Esophagus squamous epithelium (tissue), 5 donors: Measurements from ENCODE around the gene SLC43A2. TPM values are rescaled to one million over a fixed set of nuclear protein-coding genes. Genes with fewer than 3 reads are reported as not detected.
A peak's percentile ranks its signal among the peaks of the same experiment; 100 is the strongest.

Source experiments
- DNase-seq: peaks from one replicate; lab custom pipeline; 2025; lab: John Stamatoyannopoulos, UW
- H3K27ac ChIP-seq, 4 donors: fragments of 200-600 bp; sonication (generic); one replicate each; pipeline ENCODE4 v1.5.1; 2016 to 2019; ENCODE audit warnings: mild to moderate bottlenecking in 1 of 4
- H3K27me3 ChIP-seq, 4 donors: fragments of 200-600 bp; sonication (generic); 1 replicate in 3 of 4; 2 replicates in 1 of 4; pipeline versions ENCODE4 v1.5.1 to v1.6.0; 2017 to 2021; ENCODE audit warnings: antibody characterized with exemption in 1 of 4
- H3K36me3 ChIP-seq, 3 donors: fragments of 200-600 bp; sonication (generic); one replicate each; pipeline ENCODE4 v1.5.1; 2016 to 2019
- H3K4me1 ChIP-seq, 3 donors: fragments of 200-600 bp; sonication (generic); one replicate each; pipeline ENCODE4 v1.5.1; 2017 to 2019
- H3K4me3 ChIP-seq, 4 donors: fragments of 200-600 bp; sonication (generic); 1 replicate in 3 of 4; 2 replicates in 1 of 4; pipeline ENCODE4 v1.5.1; 2016 to 2019; ENCODE audit warnings: mild to moderate bottlenecking in 2 of 4, moderate library complexity in 1 of 4
- H3K9me3 ChIP-seq, 3 donors: fragments of 200-600 bp; sonication (generic); one replicate each; pipeline ENCODE4 v1.5.1; 2016 to 2019
- POLR2A ChIP-seq, 4 donors: fragments of 450-650 bp; IDR thresholded peaks; one replicate each; pipeline ENCODE4 v1.6.1; 2017; ENCODE audit warnings: antibody characterized with exemption in 4 of 4, mild to moderate bottlenecking in 4 of 4, moderate library complexity in 3 of 4
- WGBS, 2 donors: methylation state at CpG; one replicate each; pipeline ENCODE4 v1.1.5; 2018; 5-methylcytosine and 5-hydroxymethylcytosine counted together
- intact Hi-C: fragments of 100-400 bp; cut with DNase I; formaldehyde crosslinking; loops from one replicate; pipeline ENCODE4 v1.15.0; 2022
- total RNA-seq, 4 donors: library from RNA; depleted of rRNA; stranded (reverse); fragments of >200 nt; gene quantifications; one replicate each; pipeline ENCODE4 v1.1.0, GENCODE V29; 2016
- TF ChIP-seq, protein P1 (sequence below), 6 experiments: fragments of 450-650 bp in 4 of 6; fragments of 200-600 bp in 2 of 6; sonication (generic) in 2 of 6; IDR thresholded peaks; one replicate each; pipeline ENCODE4 v1.5.1; 2016 to 2019; ENCODE audit warnings: antibody characterized with exemption in 6 of 6, mild to moderate bottlenecking in 4 of 6, moderate library complexity in 4 of 6
- donor health status: DM: yes; HTN: yes; CAD: no.

SLC43A2 gene
- total RNA-seq, 4 donors from 2014 or later: 2.5 to 12.4 (median 5.3) TPM

GRCh38 chr17:1649844-1650501 lies 21.3 kb upstream of the SLC43A2 start, which contains the start of gene RILP:
Gene RILP (minus strand): TSS chr17:1649866. CDS start chr17:1649804, 62 bp downstream.
- Histone ChIP-seq H3K27me3 (no peaks in the 10 kb centered on the region), H3K4me3 (peak within 1 kb of the TSS; percentile 49 to 86 (median 69)), H3K27ac (peak within 1 kb of the TSS; percentile 90 to 100 (median 96)), H3K4me1 (peaks cover 31 to 68% (median 32%) of the 10 kb centered on the region in 3 donors), H3K36me3 (peaks cover 39 to 57% (median 43%) of the 10 kb centered on the region in 3 donors), H3K9me3 (no peaks in the 10 kb centered on the region)
- TF ChIP-seq POLR2A (IDR thresholded peaks at IDR 0.05): peak in 1 of 4 donors; percentile 10
- TF ChIP-seq, protein P1, sequence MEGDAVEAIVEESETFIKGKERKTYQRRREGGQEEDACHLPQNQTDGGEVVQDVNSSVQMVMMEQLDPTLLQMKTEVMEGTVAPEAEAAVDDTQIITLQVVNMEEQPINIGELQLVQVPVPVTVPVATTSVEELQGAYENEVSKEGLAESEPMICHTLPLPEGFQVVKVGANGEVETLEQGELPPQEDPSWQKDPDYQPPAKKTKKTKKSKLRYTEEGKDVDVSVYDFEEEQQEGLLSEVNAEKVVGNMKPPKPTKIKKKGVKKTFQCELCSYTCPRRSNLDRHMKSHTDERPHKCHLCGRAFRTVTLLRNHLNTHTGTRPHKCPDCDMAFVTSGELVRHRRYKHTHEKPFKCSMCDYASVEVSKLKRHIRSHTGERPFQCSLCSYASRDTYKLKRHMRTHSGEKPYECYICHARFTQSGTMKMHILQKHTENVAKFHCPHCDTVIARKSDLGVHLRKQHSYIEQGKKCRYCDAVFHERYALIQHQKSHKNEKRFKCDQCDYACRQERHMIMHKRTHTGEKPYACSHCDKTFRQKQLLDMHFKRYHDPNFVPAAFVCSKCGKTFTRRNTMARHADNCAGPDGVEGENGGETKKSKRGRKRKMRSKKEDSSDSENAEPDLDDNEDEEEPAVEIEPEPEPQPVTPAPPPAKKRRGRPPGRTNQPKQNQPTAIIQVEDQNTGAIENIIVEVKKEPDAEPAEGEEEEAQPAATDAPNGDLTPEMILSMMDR (IDR thresholded peaks at IDR 0.05): no peak
- WGBS, 2 donors: 20 to 36% methylated on average over 5 to 7 of the region's 23 CpGs
- DNase-seq: no peak
- intact Hi-C loops: no loop called here

DNA sequence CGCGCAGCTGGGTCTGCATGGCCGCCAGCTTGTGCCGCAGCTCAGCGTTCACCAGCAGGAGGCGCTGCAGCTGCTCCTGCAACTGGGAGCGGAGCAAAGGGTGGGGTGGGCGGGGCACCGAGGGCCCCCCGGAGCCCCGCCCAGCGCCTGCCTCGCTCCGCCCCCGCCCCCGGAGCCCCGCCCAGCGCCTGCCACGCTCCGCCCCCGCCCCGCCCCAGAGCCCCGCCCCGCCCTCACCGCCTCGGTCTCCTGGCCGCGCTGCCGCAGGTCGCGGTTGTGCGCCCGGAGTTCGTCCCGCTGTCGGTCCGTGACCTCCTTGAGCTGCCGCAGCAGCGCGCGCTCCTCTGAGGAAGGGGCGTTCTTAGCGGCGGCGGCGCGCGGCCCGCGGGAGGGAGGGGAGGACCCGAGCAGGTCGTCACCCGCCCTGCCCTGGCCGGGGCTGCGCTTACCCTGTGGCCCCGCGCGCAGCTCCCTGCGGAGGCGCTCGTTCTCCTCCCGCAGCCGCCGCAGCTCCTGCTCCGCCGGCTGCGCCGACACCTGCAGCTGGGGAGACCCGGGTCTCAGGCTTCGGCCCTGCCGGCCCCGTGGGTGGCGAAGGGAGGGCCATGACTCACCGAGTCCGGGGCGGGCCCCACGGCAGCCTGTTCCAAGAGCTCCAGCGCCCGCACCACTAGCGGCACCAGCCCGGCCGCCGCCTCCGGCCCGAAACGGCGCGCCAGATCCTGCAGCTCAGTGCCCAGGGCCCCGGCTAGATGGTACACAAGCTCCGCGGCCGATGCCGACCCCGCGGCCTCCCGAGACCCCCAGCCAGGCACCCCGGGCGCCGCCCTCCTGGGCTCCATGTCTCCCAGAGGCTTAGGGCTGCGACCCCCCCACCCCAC lies 20.6 kb upstream of the SLC43A2 start:
- Histone ChIP-seq H3K4me1 (peaks cover 34 to 76% (median 37%) of the 10 kb centered on the region in 3 donors), H3K36me3 (peaks cover 34 to 50% (median 35%) of the 10 kb centered on the region in 3 donors), H3K27ac (peak overlapping the region; percentile 90 to 100 (median 96)), H3K4me3 (peak overlapping the region; percentile 49 to 86 (median 69)), H3K27me3 (no peaks in the 10 kb centered on the region), H3K9me3 (no peaks in the 10 kb centered on the region)
- DNase-seq: no peak
- intact Hi-C loops: no loop called here
- TF ChIP-seq, protein P1 (IDR thresholded peaks at IDR 0.05): peak in 4 of 6 experiments; percentile 11 to 98 (median 88)
- peak in 2 of 4 donors; percentile 49 to 65 for TF ChIP-seq POLR2A (IDR thresholded peaks at IDR 0.05)
- WGBS, 2 donors: no CpG with 5 or more reads among the region's 100 CpGs

DNA sequence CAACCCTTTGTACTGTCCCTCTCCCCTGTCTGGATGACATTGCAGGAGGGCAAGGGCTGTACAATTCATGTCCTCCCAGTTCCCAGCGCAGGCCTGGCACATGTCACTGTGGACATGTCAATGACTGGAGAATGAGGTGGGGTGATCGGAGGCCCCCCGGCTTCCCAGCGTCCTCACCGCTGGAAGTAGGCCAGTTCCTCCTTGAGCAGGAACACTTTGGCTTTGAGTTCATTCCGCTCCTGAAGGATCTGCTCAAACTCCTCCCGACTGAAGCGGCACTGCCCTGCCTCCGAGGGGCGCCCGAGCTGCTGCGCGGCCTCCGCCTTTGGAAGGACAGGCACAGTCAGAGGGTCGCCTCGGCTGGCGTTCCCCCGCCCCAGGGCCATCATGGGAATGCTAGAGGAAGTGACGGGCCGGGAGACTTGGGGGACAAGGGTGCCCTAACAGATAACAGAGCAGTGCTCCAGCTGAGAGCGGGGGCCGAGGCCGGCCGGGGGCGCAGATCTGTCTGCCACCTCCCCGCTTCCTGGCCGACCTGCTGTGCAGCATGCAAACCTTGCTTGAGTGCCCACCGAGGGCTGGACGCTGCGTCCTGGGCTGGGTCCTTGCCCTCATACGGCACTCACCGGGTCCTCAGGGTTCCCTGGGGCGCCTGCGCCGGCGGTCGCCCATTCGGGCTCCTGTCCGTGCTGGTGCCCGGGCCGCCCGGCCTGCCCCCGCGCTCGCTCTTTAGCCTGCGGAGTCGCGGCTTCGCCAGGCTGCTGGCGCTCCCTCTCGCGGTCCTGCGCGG lies 19.7 kb upstream of the SLC43A2 start:
- intact Hi-C loops: no loop called here
- H3K36me3 ChIP-seq: peaks cover 26 to 41% (median 27%) of the 10 kb centered on the region in 3 donors
- DNase-seq: no peak
- H3K27me3 ChIP-seq: no peaks in the 10 kb centered on the region
- peaks cover 38 to 84% (median 42%) of the 10 kb centered on the region in 3 donors for H3K4me1 ChIP-seq
- H3K27ac ChIP-seq: peak overlapping the region; percentile 69 to 100 (median 91)
- TF ChIP-seq, protein P1 (IDR thresholded peaks at IDR 0.05): peak in 3 of 6 experiments; percentile 86 to 96 (median 92)
- no peak for TF ChIP-seq POLR2A (IDR thresholded peaks at IDR 0.05)
- 0% methylated on average over 2 of the region's 54 CpGs; no CpG with 5 or more reads in 1 of the 2 donors for WGBS, 2 donors
- H3K9me3 ChIP-seq: no peaks in the 10 kb centered on the region
- H3K4me3 ChIP-seq: peak overlapping the region; percentile 27 to 86 (median 69)

DNA sequence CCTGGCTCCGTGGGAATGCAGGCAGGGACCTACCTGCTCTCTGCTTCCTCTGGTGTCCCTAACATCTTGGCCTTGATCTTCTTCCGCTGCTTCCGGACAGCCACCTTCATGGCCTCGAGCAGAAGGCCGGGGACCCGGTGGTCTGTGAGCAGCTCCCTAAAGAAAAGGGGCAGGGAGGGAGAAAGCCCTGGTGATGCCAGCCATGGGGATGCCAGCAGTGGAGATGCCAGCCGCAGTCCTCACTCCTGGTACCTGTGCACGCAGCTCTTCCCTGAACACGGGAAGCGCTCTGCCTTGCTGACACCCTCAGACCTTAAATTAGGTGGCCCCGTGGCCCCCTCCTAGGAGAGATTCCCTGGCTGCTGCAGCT lies 19.2 kb upstream of the SLC43A2 start:
- no peak for DNase-seq
- intact Hi-C loops: no loop called here
- WGBS, 2 donors: 55 to 80% methylated on average over 5 to 8 of the region's 11 CpGs
- TF ChIP-seq POLR2A (IDR thresholded peaks at IDR 0.05): no peak
- TF ChIP-seq, protein P1 (IDR thresholded peaks at IDR 0.05): no peak
- Histone ChIP-seq H3K4me1 (peaks cover 38 to 86% (median 42%) of the 10 kb centered on the region in 3 donors), H3K36me3 (peaks cover 20 to 35% (median 21%) of the 10 kb centered on the region in 3 donors), H3K27me3 (no peaks in the 10 kb centered on the region), H3K9me3 (no peaks in the 10 kb centered on the region), H3K4me3 (peak overlapping the region in 3 of 4 donors; percentile 54 to 86 (median 84)), H3K27ac (peak overlapping the region; percentile 69 to 100 (median 91))
